Fibroblast of lung (primary cell): ENCODE data around the gene BMERB1.

Source experiments
- CTCF ChIP-seq, 2 donors: IDR thresholded peaks in 1 of 2; conservative IDR thresholded peaks in 1 of 2; 1 replicate in 1 of 2; 2 replicates in 1 of 2; pipeline ENCODE4 v1.5.1; 2011 to 2012; ENCODE audit warnings: low read length in 2 of 2, control low read depth in 1 of 2, inconsistent platforms in 1 of 2, low read depth in 1 of 2, mild to moderate bottlenecking in 1 of 2
- EZH2 ChIP-seq: IDR thresholded peaks from 2 replicates; pipeline ENCODE4 v1.5.1; 2012; ENCODE audit warnings: low read length, control low read depth, mild to moderate bottlenecking; ENCODE audit errors: missing control alignments

DNA sequence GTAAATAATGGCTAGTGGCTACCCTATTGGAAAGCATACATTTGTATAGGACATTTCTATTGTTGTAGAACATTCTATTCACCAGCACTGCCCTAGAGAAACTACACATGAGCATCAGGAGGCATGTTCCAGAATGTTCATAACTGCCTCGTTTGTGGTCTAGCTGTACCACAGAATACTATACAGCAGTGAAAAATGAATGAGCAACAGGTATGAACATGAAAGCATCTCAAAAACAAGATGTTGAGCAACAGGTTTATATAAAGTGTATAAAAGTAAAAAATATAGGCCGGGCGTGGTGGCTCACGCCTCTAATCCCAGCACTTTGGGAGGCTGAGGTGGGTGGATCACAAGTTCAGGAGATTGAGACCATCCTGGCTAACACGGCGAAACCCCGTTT is 91.7 kb downstream of the BMERB1 start:
- TF ChIP-seq CTCF (conservative IDR thresholded peaks at IDR 0.05 in 1 of 2, IDR thresholded peaks at IDR 0.05 in 1 of 2; ENCODE audit: low read depth in 1 of 2, low read length in 2 of 2) (no peak), EZH2 (no peak)
